Measurements from ENCODE around the gene CDKL4.

The CDKL4 gene

GRCh38 chr2:39128919-39129391, 114.8 kb downstream of the CDKL4 start:
- no peak overlapping the region for H3K4me3 ChIP-seq (ENCODE audit: low read length)
- no peak overlapping the region for H3K27ac ChIP-seq (ENCODE audit: low read depth, low read length)
- no peaks in the 10 kb centered on the region for H3K36me3 ChIP-seq (ENCODE audit: control insufficient read depth, insufficient read depth, low read length)
- H3K9ac ChIP-seq (ENCODE audit: low read length), result no peak overlapping the region
- no peaks in the 10 kb centered on the region for H3K27me3 ChIP-seq (ENCODE audit: control insufficient read depth, insufficient read depth, low read length)
- H3K4me1 ChIP-seq (ENCODE audit: control insufficient read depth, insufficient read depth, low read length), result peaks cover 3% of the 10 kb centered on the region

GRCh38 chr2:39127973-39128372, 115.8 kb downstream of the CDKL4 start:
- no peaks in the 10 kb centered on the region for H3K36me3 ChIP-seq (ENCODE audit: control insufficient read depth, insufficient read depth, low read length)
- peaks cover 3% of the 10 kb centered on the region for H3K4me1 ChIP-seq (ENCODE audit: control insufficient read depth, insufficient read depth, low read length)
- no peak overlapping the region for H3K9ac ChIP-seq (ENCODE audit: low read length)
- H3K27me3 ChIP-seq (ENCODE audit: control insufficient read depth, insufficient read depth, low read length), result no peaks in the 10 kb centered on the region
- H3K27ac ChIP-seq (ENCODE audit: low read depth, low read length), result no peak overlapping the region
- H3K4me3 ChIP-seq (ENCODE audit: low read length), result no peak overlapping the region

Data from rectal smooth muscle tissue (tissue), 1 donor.